ENCODE data around the gene GAPDHS.

- TF ChIP-seq CTCF (conservative IDR thresholded peaks at IDR 0.05; ENCODE audit: low read depth, low read length) (no peak), EZH2 (IDR thresholded peaks at IDR 0.05; ENCODE audit: borderline replicate concordance, low read depth, low read length, poor library complexity, severe bottlenecking) (no peak)
These were observed 28.2 kb downstream of the GAPDHS start for GRCh38 chr19:35561436-35561835.

Measured in A673 (cell line).